Activated CD8-positive, alpha-beta memory T cell treated with anti-CD3 and anti-CD28 coated beads, Interleukin-2, amount 10 ng/mL, durations not matched to agents 7 days and 5 days (primary cell): ENCODE measurements around the gene OR10G3. TPM values are rescaled to one million over a fixed set of nuclear protein-coding genes. Genes with fewer than 3 reads are reported as not detected.

Experiments
- total RNA-seq, 2 experiments: library from RNA; stranded (reverse); gene quantifications; one replicate each; pipeline ENCODE4 v1.2.3, GENCODE V29; 2021

Gene OR10G3
- total RNA-seq, 2 experiments from 2014 or later, result not detected

Other genes starting within 250 kb of the OR10G3 start
- gene SUPT16H, start 196.1 kb downstream of the OR10G3 start, total RNA-seq, result 100 to 1,000 TPM; 130 to 151 TPM
- 100 to 1,000 TPM; 130 to 138 TPM for gene CHD8, start 124.0 kb downstream of the OR10G3 start, total RNA-seq
- gene RAB2B, start 103.1 kb downstream of the OR10G3 start, total RNA-seq, result 10 to 100 TPM; 26.1 to 28.2 TPM
- gene TOX4, start 102.9 kb downstream of the OR10G3 start, total RNA-seq, result 10 to 100 TPM; 72.7 to 87.1 TPM
- gene METTL3, start 68.7 kb downstream of the OR10G3 start, total RNA-seq, result 10 to 100 TPM; 93.5 to 94.1 TPM
- 1 to 10 TPM; 1.3 to 1.5 TPM for gene SALL2, start 53.7 kb downstream of the OR10G3 start, total RNA-seq
- gene OR10G2, start 54.9 kb upstream of the OR10G3 start, total RNA-seq, result not detected
- gene OR4E2, start 73.8 kb upstream of the OR10G3 start, total RNA-seq, result not detected
- not detected for gene OR4E1, start 93.7 kb upstream of the OR10G3 start, total RNA-seq